HepG2 (cell line): ENCODE data around the gene RUNX2. TPM values are rescaled to one million over a fixed set of nuclear protein-coding genes. Genes with fewer than 3 reads are reported as not detected.

Source experiments
- ATAC-seq: fragments of 200-7000 bp; cut with Tn5 transposase; 3 replicates; pipeline ENCODE4 v1.9.1; 2020; ENCODE audit warnings: mild to moderate bottlenecking, moderate library complexity
- BruUV-seq: library from RNA; stranded (reverse); fragments of 400-500 nt; replicated peaks from 2 replicates; lab custom pipeline; 2021; lab: Mats Ljungman, UMichigan
- CTCF ChIA-PET: fragments of 300-600 bp; formaldehyde crosslinking; extraction: SDS; loops from one replicate; lab custom pipeline; 2021; ENCODE audit warnings: low total read pairs, inconsistent platforms, low intra/inter-chr PET ratio; lab: Yijun Ruan, JAX
- POLR2A ChIA-PET: fragments of 350-600 bp; sonication (Branson Sonifier 250); formaldehyde crosslinking; loops from one replicate; lab custom pipeline; 2020; ENCODE audit warnings: antibody characterized with exemption, inconsistent platforms; lab: Yijun Ruan, JAX
- DNase-seq: peaks from one replicate; pipeline ENCODE4 v3.0.0-alpha.2; 2015; ENCODE audit warnings: low spot score
- FAIRE-seq: peaks from 3 replicates; lab custom pipeline; 2011; peaks lifted over from hg19 to GRCh38; lab: Jason Lieb, UNC
- H2AFZ ChIP-seq: one replicate; pipeline ENCODE4 v1.6.1; 2011; ENCODE audit warnings: low read length, inconsistent platforms
- H3K27ac ChIP-seq: fragments of 300-600 bp; 3 replicates; pipeline ENCODE4 v1.8.0; 2011; ENCODE audit warnings: mixed run types, mild to moderate bottlenecking, mixed read lengths, low read length, inconsistent platforms; ENCODE audit not compliant: insufficient read depth; ENCODE audit errors: extremely low read length
- H3K27me3 ChIP-seq, 2 experiments: fragments of 200-600 bp in 1 of 2; 2 replicates in 1 of 2; 3 replicates in 1 of 2; pipeline versions ENCODE4 v1.6.0 to v1.8.0; 2011; ENCODE audit warnings: low read length in 2 of 2, mild to moderate bottlenecking in 2 of 2, moderate library complexity in 2 of 2, inconsistent platforms in 1 of 2; ENCODE audit not compliant: insufficient read depth in 2 of 2, control insufficient read depth in 1 of 2
- H3K36me3 ChIP-seq, 2 experiments: fragments of 200-600 bp in 1 of 2; replicated peaks in 1 of 2; 2 replicates in 1 of 2; 3 replicates in 1 of 2; pipeline versions ENCODE4 v1.5.1 to v1.8.0; 2011; ENCODE audit warnings: low read length in 2 of 2, inconsistent platforms in 1 of 2; ENCODE audit not compliant: insufficient read depth in 2 of 2, control insufficient read depth in 1 of 2
- H3K4me1 ChIP-seq: 2 replicates; pipeline ENCODE4 v1.5.1; 2012; ENCODE audit warnings: low read length, inconsistent platforms; ENCODE audit not compliant: insufficient read depth
- H3K4me2 ChIP-seq: 2 replicates; pipeline ENCODE4 v1.6.0; 2011; ENCODE audit warnings: low read depth, low read length, inconsistent platforms
- H3K4me3 ChIP-seq, 3 experiments: fragments of 200-600 bp in 1 of 3; sonication (generic), shearing (Covaris generic) in 1 of 3; replicated peaks in 1 of 3; 2 replicates each; pipeline ENCODE4 v1.5.1; 2011 to 2016; ENCODE audit warnings: low read length in 3 of 3, inconsistent platforms in 2 of 3, low read depth in 2 of 3, mild to moderate bottlenecking in 2 of 3, control low read depth in 1 of 3, mixed read lengths in 1 of 3; ENCODE audit not compliant: insufficient read depth in 1 of 3
- H3K79me2 ChIP-seq: one replicate; pipeline ENCODE4 v1.6.1; 2011; ENCODE audit warnings: low read length, inconsistent platforms; ENCODE audit not compliant: insufficient read depth
- H3K9ac ChIP-seq: 2 replicates; pipeline ENCODE4 v1.6.0; 2011; ENCODE audit warnings: mild to moderate bottlenecking, low read depth, low read length, inconsistent platforms; ENCODE audit not compliant: insufficient read depth
- H3K9me3 ChIP-seq: 2 replicates; pipeline ENCODE4 v1.5.1; 2012; ENCODE audit warnings: mild to moderate bottlenecking, low read length
- H4K20me1 ChIP-seq: 2 replicates; pipeline ENCODE4 v1.6.0; 2011; ENCODE audit warnings: inconsistent platforms, mild to moderate bottlenecking, low read length, moderate library complexity; ENCODE audit not compliant: insufficient read depth
- CHD2 ChIP-seq: IDR thresholded peaks from 2 replicates; pipeline ENCODE4 v1.6.1; 2011; ENCODE audit warnings: low read depth, low read length, improper control_type of control experiment
- HHEX ChIP-seq: IDR thresholded peaks from 2 replicates; pipeline ENCODE4 v1.6.1; 2016; ENCODE audit warnings: control low read depth
- SP1 ChIP-seq, 2 experiments: fragments of 450-650 bp in 1 of 2; sonication (generic) in 1 of 2; formaldehyde crosslinking in 1 of 2; IDR thresholded peaks; 2 replicates each; pipeline versions ENCODE4 v1.4.0 to v1.6.1; 2016 to 2020; ENCODE audit warnings: missing genetic modification reagents in 1 of 2
- ZNF264 ChIP-seq: sonication (generic); formaldehyde crosslinking; IDR thresholded peaks from 2 replicates; pipeline ENCODE4 v1.4.0; 2020; ENCODE audit warnings: missing genetic modification reagents
- ZNF543 ChIP-seq: sonication (generic); formaldehyde crosslinking; IDR thresholded peaks from 2 replicates; pipeline ENCODE4 v1.4.0; 2020; ENCODE audit warnings: mild to moderate bottlenecking, missing genetic modification reagents
- WGBS: methylation state at CpG from one replicate; pipeline ENCODE4 v1.1.6; 2017; ENCODE audit warnings: low lambda C conversion rate; 5-methylcytosine and 5-hydroxymethylcytosine counted together
- in situ Hi-C: cut with HindIII; loops from 2 replicates; pipeline ENCODE4 v1.10.0; 2017; ENCODE audit warnings: low pct_unique_long_range_greater_than_20kb; ENCODE audit not compliant: extremely low pct_ligation_motif_present
- intact Hi-C: fragments of 100-400 bp; cut with micrococcal nuclease; formaldehyde crosslinking; loops from one replicate; pipeline ENCODE4 v1.10.0; 2022; ENCODE audit not compliant: unreplicated experiment
- polyA plus RNA-seq, 8 experiments: library from polyadenylated mRNA; depleted of rRNA in 3 of 8; stranded (reverse) in 7 of 8; unstranded in 1 of 8; fragments of >200 nt; fragmentation: Illumina TruSeq in 4 of 8; extraction: Trizol in 4 of 8; gene quantifications; 2 replicates each; pipeline versions ENCODE4 v1.2.1 to v1.2.3, GENCODE V29; 2011 to 2016; ENCODE audit warnings: low read depth in 4 of 8, missing spikeins in 1 of 8, mixed read lengths in 1 of 8; ENCODE audit not compliant: insufficient read depth in 1 of 8
- total RNA-seq, 5 experiments: library from RNA; depleted of rRNA; stranded (reverse); fragments of >200 nt; fragmentation: Illumina TruSeq; extraction: Trizol; gene quantifications; 2 replicates each; pipeline ENCODE4 v1.2.3, GENCODE V29; 2016; ENCODE audit warnings: low read depth in 1 of 5
- TF ChIP-seq, protein P1 (sequence below): conservative IDR thresholded peaks from 2 replicates; pipeline ENCODE4 v1.6.1; 2018; ENCODE audit warnings: missing genetic modification reagents

Gene RUNX2
- total and polyA plus RNA-seq, 2 of the 13 experiments (the other 11 are each of a cell fraction or from before 2014, with no cell fraction given) = not detected

DNA sequence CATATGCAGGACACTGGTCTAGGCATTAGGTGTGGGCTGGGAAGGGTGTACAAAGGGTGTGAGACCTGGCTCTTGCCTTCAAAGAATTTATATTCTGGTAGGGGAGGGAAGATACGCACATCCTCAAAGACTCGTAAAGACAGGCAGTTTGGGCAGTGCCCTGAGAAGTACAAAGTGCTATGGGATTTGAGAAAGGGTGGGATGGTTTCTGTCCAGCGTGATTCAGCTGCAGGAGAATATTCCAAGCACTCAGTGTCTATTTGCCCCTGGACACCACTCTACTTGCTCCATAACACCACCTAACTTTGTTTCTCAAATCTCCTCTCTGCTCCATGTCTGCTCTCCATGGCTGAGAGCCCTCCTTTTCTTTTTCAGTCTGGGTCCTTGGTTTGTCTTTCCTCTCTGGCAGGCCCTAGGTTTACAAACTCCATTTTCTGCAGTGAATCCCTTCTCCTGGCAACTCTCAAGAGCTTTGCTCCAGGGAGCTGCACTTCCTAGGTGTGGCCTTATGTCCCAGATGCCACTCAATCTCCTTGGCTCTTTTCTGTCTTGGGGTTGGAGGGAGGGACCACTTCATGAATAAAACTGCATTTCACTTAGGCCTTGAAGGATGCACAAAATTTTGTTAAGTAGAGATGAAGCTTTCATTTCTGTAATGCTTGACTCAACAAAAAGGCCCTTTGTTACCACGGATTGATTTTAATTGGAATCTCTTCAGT, 377.2 kb downstream of the RUNX2 start:
- in situ Hi-C loops (no loop called here), intact Hi-C loops (no loop called here)
- Histone ChIP-seq H2AFZ (no peak overlapping the region), H3K36me3 (no peaks in the 10 kb centered on the region), H3K9ac (no peak overlapping the region)
- 30% methylated on average over 4 of the region's 4 CpGs for WGBS
- FAIRE-seq (no peak), ATAC-seq (no peak)
- BruUV-seq = no TSS peak
- POLR2A ChIA-PET = no interaction called here
- no peak for TF ChIP-seq HHEX (CRISPR knock-in tag)
- TF ChIP-seq, all 625 proteins: peak for 0
- Histone ChIP-seq H3K9me3 (no peaks in the 10 kb centered on the region), H3K4me1 (no peaks in the 10 kb centered on the region), H3K4me3 (no peak overlapping the region), H3K79me2 (no peaks in the 10 kb centered on the region), H3K27me3 (peaks cover 2 to 14% of the 10 kb centered on the region in 2 experiments; a peak in 3 of 5 replicates), H3K4me2 (no peak overlapping the region), H4K20me1 (no peaks in the 10 kb centered on the region), H3K27ac (no peak overlapping the region)
- CTCF ChIA-PET = no interaction called here
- DNase-seq = no peak

DNA sequence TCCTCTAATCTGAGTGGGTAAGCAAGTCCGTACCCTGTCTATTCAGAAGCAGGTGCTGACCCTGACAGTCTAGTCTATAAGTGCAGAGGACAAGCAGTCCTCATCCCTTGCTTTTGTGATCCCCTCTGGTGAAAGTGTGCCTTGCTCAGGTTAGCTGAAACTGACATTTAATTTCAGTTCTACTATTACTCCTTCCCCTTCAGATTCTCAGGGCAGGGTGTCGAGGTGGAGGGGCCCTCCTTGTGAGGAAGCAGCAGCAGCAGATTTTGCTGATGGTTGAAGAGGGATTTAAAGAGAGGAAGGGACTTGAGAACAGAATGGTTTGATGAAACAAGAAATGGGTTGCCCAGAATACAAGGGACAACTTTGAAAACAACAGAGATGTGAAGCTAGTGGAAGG, 378.2 kb downstream of the RUNX2 start:
- no peak overlapping the region for H3K27ac ChIP-seq
- DNase-seq = no peak
- H3K4me3 ChIP-seq = no peak overlapping the region
- POLR2A ChIA-PET = no interaction called here
- H3K9ac ChIP-seq = no peak overlapping the region
- in situ Hi-C loops = no loop called here
- FAIRE-seq = no peak
- WGBS = 2% methylated on average over 2 of the region's 2 CpGs
- no peaks in the 10 kb centered on the region for H3K36me3 ChIP-seq
- H3K4me2 ChIP-seq = no peak overlapping the region
- BruUV-seq = no TSS peak
- no peak for ATAC-seq
- CTCF ChIA-PET = no interaction called here
- H3K79me2 ChIP-seq = no peaks in the 10 kb centered on the region
- H3K27me3 ChIP-seq = peaks cover 2 to 14% of the 10 kb centered on the region in 2 experiments; a peak in 3 of 5 replicates
- H3K9me3 ChIP-seq = no peaks in the 10 kb centered on the region
- no peaks in the 10 kb centered on the region for H3K4me1 ChIP-seq
- intact Hi-C loops = no loop called here
- H2AFZ ChIP-seq = no peak overlapping the region
- no peaks in the 10 kb centered on the region for H4K20me1 ChIP-seq
- TF ChIP-seq SP1 (IDR thresholded peaks at IDR 0.05) (no peak), SP1 (CRISPR knock-in tag; IDR thresholded peaks at IDR 0.05) (no peak), CHD2 (no peak), ZNF264 (CRISPR knock-in tag) (no peak), ZNF543 (CRISPR knock-in tag) (no peak)
- TF ChIP-seq, protein P1, sequence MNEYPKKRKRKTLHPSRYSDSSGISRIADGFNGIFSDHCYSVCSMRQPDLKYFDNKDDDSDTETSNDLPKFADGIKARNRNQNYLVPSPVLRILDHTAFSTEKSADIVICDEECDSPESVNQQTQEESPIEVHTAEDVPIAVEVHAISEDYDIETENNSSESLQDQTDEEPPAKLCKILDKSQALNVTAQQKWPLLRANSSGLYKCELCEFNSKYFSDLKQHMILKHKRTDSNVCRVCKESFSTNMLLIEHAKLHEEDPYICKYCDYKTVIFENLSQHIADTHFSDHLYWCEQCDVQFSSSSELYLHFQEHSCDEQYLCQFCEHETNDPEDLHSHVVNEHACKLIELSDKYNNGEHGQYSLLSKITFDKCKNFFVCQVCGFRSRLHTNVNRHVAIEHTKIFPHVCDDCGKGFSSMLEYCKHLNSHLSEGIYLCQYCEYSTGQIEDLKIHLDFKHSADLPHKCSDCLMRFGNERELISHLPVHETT (CRISPR knock-in tag) = no peak
- TF ChIP-seq, all 625 proteins: peak for 0
